ENCODE data around the gene UBXN11.

- no peak for TF ChIP-seq POLR2A (IDR thresholded peaks at IDR 0.05)
- no peak for TF ChIP-seq CTCF (IDR thresholded peaks at IDR 0.05)
Observed at GRCh38 chr1:26295194-26296138, 11.0 kb downstream of the UBXN11 start.
